Measurements from ENCODE around the gene TENM4. TPM values are rescaled to one million over a fixed set of nuclear protein-coding genes. Genes with fewer than 3 reads are reported as not detected.

The TENM4 gene
- total and polyA plus RNA-seq, 2 of the 8 experiments (the other 6 are each of a cell fraction or from before 2014, with no cell fraction given) = 3.5 to 7.2 TPM

- CTCF ChIA-PET (ENCODE audit: partially characterized antibody) = interaction anchor here (0.6 to 5.7 kb wide), 4 partner anchors 13 to 101 kb away, joined by 3 to 48 read pairs (median 7); no protein-coding TSS in a partner anchor
- Histone ChIP-seq H3K23me2 (ENCODE audit: low read depth, low read length) (no peaks in the 10 kb centered on the region), H4K91ac (replicated peaks; ENCODE audit: insufficient read length, low read length) (no peak overlapping the region), H3K27ac (ENCODE audit: low read depth, low read length) (no peak overlapping the region), H3K27me3 (replicated peaks in 1 of 4; ENCODE audit: control insufficient read depth in 3 of 4, extremely low read depth in 1 of 4, insufficient read depth in 3 of 4, low read length in 3 of 4) (no peaks in the 10 kb centered on the region), H2BK15ac (ENCODE audit: low read length) (no peak overlapping the region), H4K5ac (ENCODE audit: insufficient read length, low read depth, low read length) (no peak overlapping the region), H4K20me1 (replicated peaks in 1 of 2; ENCODE audit: control insufficient read depth in 1 of 2, insufficient read depth in 2 of 2, low read length in 2 of 2) (peaks cover 0 to 2% of the 10 kb centered on the region in 2 experiments), H3K9ac (replicated peaks in 1 of 4; ENCODE audit: extremely low read depth in 1 of 4, low read depth in 3 of 4, low read length in 3 of 4) (no peak overlapping the region), H3K14ac (ENCODE audit: insufficient read length) (no peak overlapping the region), H2BK5ac (ENCODE audit: low read depth, low read length) (no peak overlapping the region), H3K4me3 (ENCODE audit: extremely low read depth in 1 of 4, insufficient read depth in 2 of 4, low read depth in 3 of 4, low read length in 4 of 4) (no peak overlapping the region), H2AFZ (ENCODE audit: low read length) (no peak overlapping the region), H2AK5ac (ENCODE audit: low read depth, low read length) (no peak overlapping the region), H3K79me2 (ENCODE audit: control insufficient read depth in 1 of 2, insufficient read depth in 2 of 2, low read length in 2 of 2) (no peaks in the 10 kb centered on the region), H3K56ac (replicated peaks; ENCODE audit: insufficient read length, low read depth, low read length) (no peak overlapping the region), H2BK12ac (ENCODE audit: low read depth, low read length) (no peak overlapping the region), H3K4me2 (ENCODE audit: insufficient read depth in 1 of 2, low read depth in 2 of 2, low read length in 2 of 2) (no peak overlapping the region), H2BK120ac (replicated peaks; ENCODE audit: low read depth, low read length) (no peak overlapping the region), H3K36me3 (ENCODE audit: control insufficient read depth in 2 of 4, insufficient read depth in 4 of 4, low read length in 3 of 4) (no peaks in the 10 kb centered on the region), H4K8ac (ENCODE audit: extremely low read depth, insufficient read depth, low read length) (no peak overlapping the region), H3K23ac (ENCODE audit: insufficient read length) (no peak overlapping the region), H3K18ac (ENCODE audit: extremely low read depth, low read length) (no peak overlapping the region), H3K4ac (replicated peaks; ENCODE audit: insufficient read length, low read depth, low read length) (no peak overlapping the region), H2BK20ac (ENCODE audit: low read length) (no peak overlapping the region), H3K4me1 (replicated peaks in 1 of 4; ENCODE audit: control insufficient read depth in 3 of 4, insufficient read depth in 4 of 4, low read length in 3 of 4) (no peaks in the 10 kb centered on the region; a peak in 1 of 7 replicates), H3K79me1 (ENCODE audit: low read depth, low read length) (no peaks in the 10 kb centered on the region), H3K9me3 (ENCODE audit: insufficient read depth in 2 of 2, low read depth in 1 of 2, low read length in 1 of 2) (no peaks in the 10 kb centered on the region)
- DNase-seq (ENCODE audit: low read depth in 1 of 2, low spot score in 2 of 2) (no peak), FAIRE-seq (no peak)
- 78% methylated on average over 8 of the region's 8 CpGs; no CpG with 5 or more reads in 1 of the 2 experiments for WGBS, 2 experiments (ENCODE audit: extremely low coverage in 1 of 2, insufficient coverage in 1 of 2, insufficient read length in 1 of 2, insufficient replicate concordance in 2 of 2, low coverage in 1 of 2, low lambda C conversion rate in 2 of 2, missing lambda C conversion rate in 1 of 2)
- POLR2A ChIA-PET (ENCODE audit: partially characterized antibody) = no interaction called here
- no peak for TF ChIP-seq SIRT6 (IDR thresholded peaks at IDR 0.05; ENCODE audit: low read length)
- TF ChIP-seq RNF2 (IDR thresholded peaks at IDR 0.05; ENCODE audit: borderline replicate concordance, low read depth, low read length, missing control alignments, poor library complexity, severe bottlenecking) = no peak
- no peak for TF ChIP-seq ZNF274 (IDR thresholded peaks at IDR 0.05; ENCODE audit: borderline replicate concordance, extremely low read depth, low read length)
- no peak for TF ChIP-seq MAFK (IDR thresholded peaks at IDR 0.05; ENCODE audit: low read depth, low read length)
- no peak for TF ChIP-seq KDM4A (IDR thresholded peaks at IDR 0.05; ENCODE audit: low read depth, low read length, severe bottlenecking)
- no peak for TF ChIP-seq NANOG (IDR thresholded peaks at IDR 0.05; ENCODE audit: insufficient read depth, low read depth, low read length, poor library complexity, severe bottlenecking)
These were observed 710.5 kb downstream of the TENM4 start for GRCh38 chr11:78730267-78730824.
